ENCODE results near the gene SNX7.

DNA sequence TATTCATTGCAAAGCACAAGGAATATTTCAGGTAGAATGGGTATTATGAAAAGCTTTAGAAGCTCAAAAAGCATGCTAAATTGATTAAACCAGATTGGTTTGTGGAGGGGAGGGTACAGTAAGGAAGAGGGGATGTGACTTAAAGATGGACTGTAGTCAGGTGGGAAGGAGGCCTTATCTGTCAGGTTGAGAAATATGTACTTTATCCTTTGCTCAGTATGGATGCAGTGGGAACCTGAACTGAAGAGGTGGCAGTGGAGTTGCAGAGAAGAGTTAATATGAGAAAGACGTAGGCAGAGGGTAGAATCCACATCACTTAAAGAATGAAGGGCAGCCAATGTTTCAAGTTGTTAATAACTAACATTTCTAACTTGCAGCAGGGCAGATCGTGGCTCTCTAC lies 44.1 kb downstream of the SNX7 start:
- TF ChIP-seq, protein P1, sequence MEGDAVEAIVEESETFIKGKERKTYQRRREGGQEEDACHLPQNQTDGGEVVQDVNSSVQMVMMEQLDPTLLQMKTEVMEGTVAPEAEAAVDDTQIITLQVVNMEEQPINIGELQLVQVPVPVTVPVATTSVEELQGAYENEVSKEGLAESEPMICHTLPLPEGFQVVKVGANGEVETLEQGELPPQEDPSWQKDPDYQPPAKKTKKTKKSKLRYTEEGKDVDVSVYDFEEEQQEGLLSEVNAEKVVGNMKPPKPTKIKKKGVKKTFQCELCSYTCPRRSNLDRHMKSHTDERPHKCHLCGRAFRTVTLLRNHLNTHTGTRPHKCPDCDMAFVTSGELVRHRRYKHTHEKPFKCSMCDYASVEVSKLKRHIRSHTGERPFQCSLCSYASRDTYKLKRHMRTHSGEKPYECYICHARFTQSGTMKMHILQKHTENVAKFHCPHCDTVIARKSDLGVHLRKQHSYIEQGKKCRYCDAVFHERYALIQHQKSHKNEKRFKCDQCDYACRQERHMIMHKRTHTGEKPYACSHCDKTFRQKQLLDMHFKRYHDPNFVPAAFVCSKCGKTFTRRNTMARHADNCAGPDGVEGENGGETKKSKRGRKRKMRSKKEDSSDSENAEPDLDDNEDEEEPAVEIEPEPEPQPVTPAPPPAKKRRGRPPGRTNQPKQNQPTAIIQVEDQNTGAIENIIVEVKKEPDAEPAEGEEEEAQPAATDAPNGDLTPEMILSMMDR (IDR thresholded peaks at IDR 0.05) = no peak
- no peak for TF ChIP-seq POLR2A (IDR thresholded peaks at IDR 0.05)

All from adrenal gland (tissue), 5 donors.